Measurements from ENCODE around the gene KCNJ15.

DNA sequence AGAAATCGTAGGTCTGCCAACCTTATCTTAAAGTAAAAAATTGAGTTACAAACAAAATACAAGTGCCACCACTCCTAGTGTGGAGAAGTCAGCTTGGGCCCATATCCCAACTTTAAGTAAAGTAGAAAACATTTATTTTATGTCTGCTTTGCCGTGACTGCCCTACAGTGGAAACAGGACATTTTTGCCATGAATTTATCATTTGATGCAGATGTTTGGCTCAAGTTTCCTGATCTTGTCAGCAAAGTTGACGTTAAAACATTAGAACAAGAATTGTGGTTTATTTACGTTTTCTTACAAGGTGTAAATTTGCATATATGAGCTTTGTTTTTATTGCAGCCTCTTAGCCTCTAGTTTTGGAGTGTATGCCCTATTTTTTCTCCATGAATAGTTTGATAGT is 17.1 kb upstream of the KCNJ15 start:
- no peak for TF ChIP-seq MYC (IDR thresholded peaks at IDR 0.05; ENCODE audit: low read depth, low read length)
- TF ChIP-seq POLR2A (IDR thresholded peaks at IDR 0.05; ENCODE audit: extremely low read depth, insufficient read length), result no peak
- TF ChIP-seq, protein P1, sequence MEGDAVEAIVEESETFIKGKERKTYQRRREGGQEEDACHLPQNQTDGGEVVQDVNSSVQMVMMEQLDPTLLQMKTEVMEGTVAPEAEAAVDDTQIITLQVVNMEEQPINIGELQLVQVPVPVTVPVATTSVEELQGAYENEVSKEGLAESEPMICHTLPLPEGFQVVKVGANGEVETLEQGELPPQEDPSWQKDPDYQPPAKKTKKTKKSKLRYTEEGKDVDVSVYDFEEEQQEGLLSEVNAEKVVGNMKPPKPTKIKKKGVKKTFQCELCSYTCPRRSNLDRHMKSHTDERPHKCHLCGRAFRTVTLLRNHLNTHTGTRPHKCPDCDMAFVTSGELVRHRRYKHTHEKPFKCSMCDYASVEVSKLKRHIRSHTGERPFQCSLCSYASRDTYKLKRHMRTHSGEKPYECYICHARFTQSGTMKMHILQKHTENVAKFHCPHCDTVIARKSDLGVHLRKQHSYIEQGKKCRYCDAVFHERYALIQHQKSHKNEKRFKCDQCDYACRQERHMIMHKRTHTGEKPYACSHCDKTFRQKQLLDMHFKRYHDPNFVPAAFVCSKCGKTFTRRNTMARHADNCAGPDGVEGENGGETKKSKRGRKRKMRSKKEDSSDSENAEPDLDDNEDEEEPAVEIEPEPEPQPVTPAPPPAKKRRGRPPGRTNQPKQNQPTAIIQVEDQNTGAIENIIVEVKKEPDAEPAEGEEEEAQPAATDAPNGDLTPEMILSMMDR (IDR thresholded peaks at IDR 0.05; ENCODE audit: low read depth, low read length), result no peak
- TF ChIP-seq, protein P2, sequence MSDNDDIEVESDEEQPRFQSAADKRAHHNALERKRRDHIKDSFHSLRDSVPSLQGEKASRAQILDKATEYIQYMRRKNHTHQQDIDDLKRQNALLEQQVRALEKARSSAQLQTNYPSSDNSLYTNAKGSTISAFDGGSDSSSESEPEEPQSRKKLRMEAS (IDR thresholded peaks at IDR 0.05; ENCODE audit: low read depth, low read length), result no peak

Measured in NB4 (cell line).